ENCODE data around the gene CCL15. TPM values are rescaled to one million over a fixed set of nuclear protein-coding genes. Genes with fewer than 3 reads are reported as not detected.

CCL15 gene
- total and polyA plus RNA-seq, 2 donors from 2014 or later = 0.82 to 22.2 TPM

DNA sequence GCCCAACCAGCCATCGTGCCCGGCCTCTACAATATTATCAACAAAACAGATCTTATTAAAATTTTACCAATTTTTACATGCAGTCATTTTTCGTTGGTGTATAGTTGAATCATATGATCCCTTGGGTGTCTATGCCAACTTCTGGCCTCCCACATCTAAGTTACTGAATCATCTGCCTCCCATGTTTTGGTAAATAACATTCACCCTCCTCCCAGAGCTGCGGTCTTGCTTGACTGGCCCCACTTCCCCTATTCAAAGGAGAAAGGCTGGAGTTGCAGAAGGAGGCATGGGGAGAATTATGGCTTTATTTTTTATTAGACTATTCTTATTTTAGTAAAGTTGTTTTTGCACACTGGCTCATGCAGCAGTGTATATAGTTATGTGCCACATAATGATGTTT, 34.9 kb upstream of the CCL15 start:
- no peaks in the 10 kb centered on the region for H3K36me3 ChIP-seq (ENCODE audit: control insufficient read depth in 2 of 3, insufficient read depth in 3 of 3, low read length in 3 of 3)
- TF ChIP-seq, protein P1, sequence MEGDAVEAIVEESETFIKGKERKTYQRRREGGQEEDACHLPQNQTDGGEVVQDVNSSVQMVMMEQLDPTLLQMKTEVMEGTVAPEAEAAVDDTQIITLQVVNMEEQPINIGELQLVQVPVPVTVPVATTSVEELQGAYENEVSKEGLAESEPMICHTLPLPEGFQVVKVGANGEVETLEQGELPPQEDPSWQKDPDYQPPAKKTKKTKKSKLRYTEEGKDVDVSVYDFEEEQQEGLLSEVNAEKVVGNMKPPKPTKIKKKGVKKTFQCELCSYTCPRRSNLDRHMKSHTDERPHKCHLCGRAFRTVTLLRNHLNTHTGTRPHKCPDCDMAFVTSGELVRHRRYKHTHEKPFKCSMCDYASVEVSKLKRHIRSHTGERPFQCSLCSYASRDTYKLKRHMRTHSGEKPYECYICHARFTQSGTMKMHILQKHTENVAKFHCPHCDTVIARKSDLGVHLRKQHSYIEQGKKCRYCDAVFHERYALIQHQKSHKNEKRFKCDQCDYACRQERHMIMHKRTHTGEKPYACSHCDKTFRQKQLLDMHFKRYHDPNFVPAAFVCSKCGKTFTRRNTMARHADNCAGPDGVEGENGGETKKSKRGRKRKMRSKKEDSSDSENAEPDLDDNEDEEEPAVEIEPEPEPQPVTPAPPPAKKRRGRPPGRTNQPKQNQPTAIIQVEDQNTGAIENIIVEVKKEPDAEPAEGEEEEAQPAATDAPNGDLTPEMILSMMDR (IDR thresholded peaks at IDR 0.05; ENCODE audit: borderline replicate concordance, extremely low read depth, insufficient read depth) = no peak
- FAIRE-seq (no peak), DNase-seq (no peak)
- no peaks in the 10 kb centered on the region for H3K9me3 ChIP-seq (ENCODE audit: control insufficient read depth in 2 of 3, insufficient read depth in 1 of 3, low read length in 3 of 3)
- no peaks in the 10 kb centered on the region for H3K4me1 ChIP-seq (ENCODE audit: control insufficient read depth in 2 of 3, insufficient read depth in 2 of 3, low read depth in 1 of 3, low read length in 3 of 3)
- no peak overlapping the region for H3K9ac ChIP-seq (ENCODE audit: low read length in 3 of 3)
- no peak overlapping the region for H3K27ac ChIP-seq (ENCODE audit: low read depth in 2 of 2, low read length in 2 of 2)
- intact Hi-C loops (cut with DNase I) = no loop called here
- no peak overlapping the region for H3K4me3 ChIP-seq (ENCODE audit: low read length in 3 of 3)
- no peaks in the 10 kb centered on the region for H3K27me3 ChIP-seq (ENCODE audit: control insufficient read depth, insufficient read depth, low read length)

DNA sequence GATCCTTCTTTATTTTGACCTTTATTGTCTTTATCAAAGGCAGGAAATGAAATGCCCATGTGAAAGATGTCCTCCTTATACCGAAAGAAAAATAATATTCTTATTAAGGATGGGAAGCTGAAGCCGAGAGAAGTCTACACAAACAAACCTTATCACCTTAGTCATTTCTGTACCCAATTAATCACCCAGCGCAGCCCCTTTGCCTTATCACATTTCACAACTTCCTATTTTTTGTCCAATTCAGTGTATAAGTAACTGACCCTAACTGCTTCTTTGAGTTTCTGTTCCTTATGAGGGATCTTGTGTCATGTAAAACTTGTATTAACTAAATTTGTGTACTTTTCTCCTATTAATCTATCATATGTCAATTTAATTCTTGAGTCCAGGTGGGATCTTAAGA, 32.8 kb upstream of the CCL15 start:
- no peak overlapping the region for H3K9ac ChIP-seq (ENCODE audit: low read length in 3 of 3)
- no peak overlapping the region for H3K27ac ChIP-seq (ENCODE audit: low read depth in 2 of 2, low read length in 2 of 2)
- H3K9me3 ChIP-seq (ENCODE audit: control insufficient read depth in 2 of 3, insufficient read depth in 1 of 3, low read length in 3 of 3) = no peaks in the 10 kb centered on the region
- no peak for FAIRE-seq
- H3K4me3 ChIP-seq (ENCODE audit: low read length in 3 of 3) = no peak overlapping the region
- no peaks in the 10 kb centered on the region for H3K4me1 ChIP-seq (ENCODE audit: control insufficient read depth in 2 of 3, insufficient read depth in 2 of 3, low read depth in 1 of 3, low read length in 3 of 3)
- TF ChIP-seq, protein P1 (IDR thresholded peaks at IDR 0.05; ENCODE audit: borderline replicate concordance, extremely low read depth, insufficient read depth) = no peak
- peak in 2 of 5 donors; percentile 22 to 38 for DNase-seq
- intact Hi-C loops (cut with DNase I) = no loop called here
- no peaks in the 10 kb centered on the region for H3K36me3 ChIP-seq (ENCODE audit: control insufficient read depth in 2 of 3, insufficient read depth in 3 of 3, low read length in 3 of 3)
- no peaks in the 10 kb centered on the region for H3K27me3 ChIP-seq (ENCODE audit: control insufficient read depth, insufficient read depth, low read length)

DNA sequence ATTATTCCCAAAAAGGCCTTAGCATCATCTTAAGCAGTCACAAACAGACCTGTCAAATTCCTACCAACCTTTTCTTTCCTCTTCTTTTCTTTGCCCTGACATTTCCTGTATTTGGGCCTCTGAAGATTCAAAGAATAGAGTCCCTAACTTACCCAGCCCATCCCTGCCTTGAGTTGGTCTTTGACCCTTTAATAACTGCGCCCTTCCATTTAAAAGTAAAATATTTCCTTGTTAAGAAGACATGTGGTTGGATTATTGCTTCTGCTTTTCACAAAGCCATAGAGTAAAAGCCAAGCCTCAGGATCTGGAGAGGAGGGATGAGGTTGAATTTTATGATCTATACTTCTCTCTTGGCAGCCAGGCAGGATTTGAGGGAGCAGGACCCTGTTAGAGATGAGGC, 29.6 kb upstream of the CCL15 start:
- no peaks in the 10 kb centered on the region for H3K36me3 ChIP-seq (ENCODE audit: control insufficient read depth in 2 of 3, insufficient read depth in 3 of 3, low read length in 3 of 3)
- intact Hi-C loops (cut with DNase I) = no loop called here
- H3K4me3 ChIP-seq (ENCODE audit: low read length in 3 of 3) = no peak overlapping the region
- no peak for DNase-seq
- H3K9ac ChIP-seq (ENCODE audit: low read length in 3 of 3) = no peak overlapping the region
- no peaks in the 10 kb centered on the region for H3K4me1 ChIP-seq (ENCODE audit: control insufficient read depth in 2 of 3, insufficient read depth in 2 of 3, low read depth in 1 of 3, low read length in 3 of 3)
- TF ChIP-seq, protein P1 (IDR thresholded peaks at IDR 0.05; ENCODE audit: borderline replicate concordance, extremely low read depth, insufficient read depth) = no peak
- no peaks in the 10 kb centered on the region for H3K9me3 ChIP-seq (ENCODE audit: control insufficient read depth in 2 of 3, insufficient read depth in 1 of 3, low read length in 3 of 3)
- no peak overlapping the region for H3K27ac ChIP-seq (ENCODE audit: low read depth in 2 of 2, low read length in 2 of 2)
- no peaks in the 10 kb centered on the region for H3K27me3 ChIP-seq (ENCODE audit: control insufficient read depth, insufficient read depth, low read length)
- no peak for FAIRE-seq

DNA sequence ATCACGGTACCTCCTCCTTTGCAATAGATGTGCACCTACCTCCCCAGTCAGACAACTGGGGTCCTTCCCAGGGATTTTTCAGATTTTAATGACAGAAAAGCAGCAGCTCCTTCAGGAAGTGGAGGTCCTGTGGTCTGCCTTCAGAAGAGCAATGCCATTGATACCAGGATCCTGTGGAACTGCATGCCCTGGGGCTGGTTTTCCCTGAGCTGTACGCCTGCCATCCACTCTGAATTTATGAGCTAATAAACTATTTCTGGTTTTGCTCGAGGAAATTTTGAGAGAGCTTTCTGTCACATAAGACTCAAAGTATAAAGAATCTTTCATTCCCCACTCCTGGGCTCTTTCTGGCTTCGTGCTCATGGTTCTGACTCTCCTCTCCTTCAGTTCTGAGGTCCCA, 26.4 kb upstream of the CCL15 start:
- no peaks in the 10 kb centered on the region for H3K27me3 ChIP-seq (ENCODE audit: control insufficient read depth, insufficient read depth, low read length)
- H3K9me3 ChIP-seq (ENCODE audit: control insufficient read depth in 2 of 3, insufficient read depth in 1 of 3, low read length in 3 of 3) = no peaks in the 10 kb centered on the region
- intact Hi-C loops (cut with DNase I) = no loop called here
- no peaks in the 10 kb centered on the region for H3K36me3 ChIP-seq (ENCODE audit: control insufficient read depth in 2 of 3, insufficient read depth in 3 of 3, low read length in 3 of 3)
- no peak overlapping the region for H3K27ac ChIP-seq (ENCODE audit: low read depth in 2 of 2, low read length in 2 of 2)
- TF ChIP-seq, protein P1 (IDR thresholded peaks at IDR 0.05; ENCODE audit: borderline replicate concordance, extremely low read depth, insufficient read depth) = no peak
- no peak overlapping the region for H3K9ac ChIP-seq (ENCODE audit: low read length in 3 of 3)
- no peak overlapping the region for H3K4me3 ChIP-seq (ENCODE audit: low read length in 3 of 3)
- H3K4me1 ChIP-seq (ENCODE audit: control insufficient read depth in 2 of 3, insufficient read depth in 2 of 3, low read depth in 1 of 3, low read length in 3 of 3) = no peaks in the 10 kb centered on the region
- FAIRE-seq (no peak), DNase-seq (no peak)

Measured in kidney (tissue), 14 donors.